Keratinocyte (primary cell): ENCODE measurements around the gene SEC14L1. TPM values are rescaled to one million over a fixed set of nuclear protein-coding genes. Genes with fewer than 3 reads are reported as not detected.

Experiments
- DNase-seq: peaks from one replicate; pipeline ENCODE4 v3.0.0-alpha.2; 2011; ENCODE audit warnings: low read depth, missing footprints, low spot score
- FAIRE-seq: peaks from 2 replicates; lab custom pipeline; 2011; peaks lifted over from hg19 to GRCh38; lab: Jason Lieb, UNC
- H2AFZ ChIP-seq: 2 replicates; pipeline ENCODE4 v1.6.0; 2012; ENCODE audit warnings: low read length, control low read depth, inconsistent platforms; ENCODE audit not compliant: control insufficient read depth
- H3K27ac ChIP-seq: 2 replicates; pipeline ENCODE4 v1.5.1; 2011; ENCODE audit warnings: low read length; ENCODE audit not compliant: control insufficient read depth, insufficient read depth
- H3K27me3 ChIP-seq: 3 replicates; pipeline ENCODE4 v1.6.0; 2011; ENCODE audit warnings: low read length; ENCODE audit not compliant: control insufficient read depth, insufficient read depth; ENCODE audit errors: extremely low read depth
- H3K36me3 ChIP-seq, 2 experiments: 2 replicates in 1 of 2; 3 replicates in 1 of 2; pipeline ENCODE4 v1.5.1; 2011; ENCODE audit warnings: low read length in 2 of 2, mild to moderate bottlenecking in 1 of 2; ENCODE audit not compliant: control insufficient read depth in 2 of 2, insufficient read depth in 2 of 2; ENCODE audit errors: extremely low read depth in 1 of 2
- H3K4me1 ChIP-seq: 3 replicates; pipeline ENCODE4 v1.5.1; 2011; ENCODE audit warnings: low read length; ENCODE audit not compliant: control insufficient read depth, insufficient read depth; ENCODE audit errors: extremely low read depth
- H3K4me2 ChIP-seq: 3 replicates; pipeline ENCODE4 v1.6.0; 2011; ENCODE audit warnings: low read depth, low read length; ENCODE audit not compliant: control insufficient read depth, insufficient read depth; ENCODE audit errors: extremely low read depth
- H3K4me3 ChIP-seq, 3 experiments: fragments of 200-600 bp in 1 of 3; sonication (generic) in 1 of 3; 2 replicates in 2 of 3; 3 replicates in 1 of 3; pipeline ENCODE4 v1.5.1; 2011 to 2016; ENCODE audit warnings: low read length in 3 of 3, mild to moderate bottlenecking in 3 of 3, control low read depth in 2 of 3, inconsistent platforms in 1 of 3, low read depth in 1 of 3, mixed read lengths in 1 of 3, mixed run types in 1 of 3, moderate library complexity in 1 of 3; ENCODE audit not compliant: control insufficient read depth in 2 of 3, insufficient read depth in 2 of 3; ENCODE audit errors: extremely low read depth in 1 of 3
- H3K79me2 ChIP-seq: 2 replicates; pipeline ENCODE4 v1.6.0; 2012; ENCODE audit warnings: low read length; ENCODE audit not compliant: control insufficient read depth, insufficient read depth
- H3K9ac ChIP-seq: 3 replicates; pipeline ENCODE4 v1.6.0; 2011; ENCODE audit warnings: low read length; ENCODE audit not compliant: control insufficient read depth, insufficient read depth; ENCODE audit errors: extremely low read depth
- H3K9me1 ChIP-seq: 3 replicates; pipeline ENCODE4 v1.6.0; 2011; ENCODE audit warnings: low read length; ENCODE audit not compliant: control insufficient read depth, insufficient read depth; ENCODE audit errors: extremely low read depth
- H3K9me3 ChIP-seq: 2 replicates; pipeline ENCODE4 v1.5.1; 2012; ENCODE audit warnings: low read depth, low read length; ENCODE audit not compliant: control insufficient read depth
- H4K20me1 ChIP-seq: 3 replicates; pipeline ENCODE4 v1.6.0; 2011; ENCODE audit warnings: low read length; ENCODE audit not compliant: control insufficient read depth, insufficient read depth; ENCODE audit errors: extremely low read depth
- CTCF ChIP-seq, 3 experiments: IDR thresholded peaks in 1 of 3; conservative IDR thresholded peaks in 1 of 3; optimal IDR thresholded peaks in 1 of 3; 2 replicates in 2 of 3; 3 replicates in 1 of 3; pipeline versions ENCODE3 to v1.5.1; 2011; ENCODE audit warnings: low read length in 3 of 3, mild to moderate bottlenecking in 3 of 3, moderate library complexity in 2 of 3, control low read depth in 1 of 3, inconsistent platforms in 1 of 3; ENCODE audit not compliant: insufficient read depth in 2 of 3; ENCODE audit errors: extremely low read depth in 1 of 3
- EZH2 ChIP-seq: IDR thresholded peaks from one replicate; pipeline ENCODE4 v1.6.1; 2012; ENCODE audit warnings: inconsistent platforms, mild to moderate bottlenecking, low read length, moderate library complexity
- dilution Hi-C: fragments of 300-500 bp; cut with MboI; formaldehyde crosslinking; loops from one replicate; pipeline ENCODE4 v1.7.0; 2020; ENCODE audit warnings: low sequenced_read_pairs; ENCODE audit not compliant: extremely low pct_ligation_motif_present
- polyA plus RNA-seq, 5 experiments: library from polyadenylated mRNA; depleted of rRNA in 3 of 5; stranded (reverse) in 3 of 5; stranded (forward) in 1 of 5; unstranded in 1 of 5; fragments of >200 nt; gene quantifications; 1 replicate in 1 of 5; 2 replicates in 3 of 5; 3 replicates in 1 of 5; pipeline versions ENCODE4 v1.2.1 to v1.2.3, GENCODE V29; 2011 to 2012; ENCODE audit warnings: missing spikeins in 2 of 5, low read depth in 1 of 5, low replicate concordance in 1 of 5

SEC14L1 gene
- polyA plus RNA-seq, 1 donor (not counting 4 experiments of a cell fraction or from before 2014, with no cell fraction given), result 35.6 TPM

GRCh38 chr17:77203846-77204245, 63.1 kb downstream of the SEC14L1 start:
- Histone ChIP-seq H3K79me2 (no peaks in the 10 kb centered on the region), H3K27me3 (no peaks in the 10 kb centered on the region), H3K9me1 (no peaks in the 10 kb centered on the region), H3K27ac (no peak overlapping the region), H3K9me3 (no peaks in the 10 kb centered on the region), H3K4me3 (no peak overlapping the region), H4K20me1 (no peaks in the 10 kb centered on the region), H3K9ac (no peak overlapping the region), H2AFZ (no peak overlapping the region), H3K4me1 (peaks cover 10% of the 10 kb centered on the region), H3K36me3 (peaks cover 25 to 26% of the 10 kb centered on the region in 2 experiments), H3K4me2 (no peak overlapping the region)
- no peak for DNase-seq
- dilution Hi-C loops, result no loop called here
- FAIRE-seq, result no peak
- TF ChIP-seq EZH2 (no peak), CTCF (optimal IDR thresholded peaks at IDR 0.05 in 1 of 3, IDR thresholded peaks at IDR 0.05 in 1 of 3, conservative IDR thresholded peaks at IDR 0.05 in 1 of 3; ENCODE audit: extremely low read depth in 1 of 3, insufficient read depth in 2 of 3, low read length in 3 of 3) (no peak)

GRCh38 chr17:77204536-77204935, 63.8 kb downstream of the SEC14L1 start:
- no peaks in the 10 kb centered on the region for H3K27me3 ChIP-seq
- DNase-seq (no peak), FAIRE-seq (no peak)
- no peaks in the 10 kb centered on the region for H4K20me1 ChIP-seq
- no peaks in the 10 kb centered on the region for H3K9me3 ChIP-seq
- peaks cover 10% of the 10 kb centered on the region for H3K4me1 ChIP-seq
- no peak overlapping the region for H3K27ac ChIP-seq
- dilution Hi-C loops, result no loop called here
- H3K9me1 ChIP-seq, result no peaks in the 10 kb centered on the region
- H3K36me3 ChIP-seq, result peaks cover 29 to 31% of the 10 kb centered on the region in 2 experiments
- no peak overlapping the region for H2AFZ ChIP-seq
- H3K4me3 ChIP-seq, result no peak overlapping the region
- no peak overlapping the region for H3K9ac ChIP-seq
- TF ChIP-seq EZH2 (no peak), CTCF (optimal IDR thresholded peaks at IDR 0.05 in 1 of 3, IDR thresholded peaks at IDR 0.05 in 1 of 3, conservative IDR thresholded peaks at IDR 0.05 in 1 of 3; ENCODE audit: extremely low read depth in 1 of 3, insufficient read depth in 2 of 3, low read length in 3 of 3) (no peak)
- H3K4me2 ChIP-seq, result no peak overlapping the region
- no peaks in the 10 kb centered on the region for H3K79me2 ChIP-seq
